NCI-H187 (cell line): ENCODE measurements around the gene BRPF3.

Source experiments
- DNase-seq, 2 experiments: peaks; one replicate each; lab custom pipeline; 2025; lab: John Stamatoyannopoulos, UW

BRPF3 gene

DNA sequence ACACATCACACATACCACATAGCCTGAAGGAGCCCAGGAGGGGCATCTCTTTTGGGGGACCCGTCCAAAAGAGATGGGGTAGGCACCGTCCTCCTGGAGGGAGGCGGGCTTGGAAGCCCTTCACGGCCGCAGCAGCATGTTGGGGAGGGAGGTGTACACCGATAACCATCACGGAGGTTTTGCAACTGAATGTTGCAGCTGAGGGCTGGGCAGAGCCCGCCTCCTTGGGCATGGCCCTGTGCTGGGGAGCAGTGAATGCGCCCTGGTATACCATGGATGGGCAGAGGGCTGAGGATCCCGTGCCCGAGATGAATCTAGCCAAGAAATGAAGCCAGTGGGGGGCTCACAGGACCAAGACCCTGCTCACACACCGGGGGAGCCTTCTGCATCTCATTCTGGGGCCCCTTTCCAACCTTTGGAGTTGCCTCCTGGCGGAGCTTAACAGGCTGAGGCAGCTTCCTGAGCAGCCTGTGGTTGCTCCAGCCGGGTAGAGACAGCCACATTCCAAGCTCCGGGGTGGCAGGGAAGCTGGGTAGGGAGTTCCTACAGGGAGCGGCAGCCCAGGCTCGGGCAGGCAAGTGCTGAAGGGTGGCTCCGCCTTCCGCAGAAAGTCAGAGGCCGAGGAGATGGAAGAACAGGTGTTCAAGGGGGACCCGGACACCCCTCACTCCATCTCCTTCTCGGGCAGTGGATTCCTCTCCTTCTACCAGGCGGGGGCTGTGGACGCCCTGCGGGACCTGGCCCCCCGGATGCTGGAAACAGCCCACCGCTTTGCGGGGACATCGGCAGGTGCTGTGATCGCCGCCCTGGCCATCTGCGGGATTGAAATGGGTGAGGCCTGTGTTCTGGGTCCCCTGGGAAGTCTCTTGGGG lies 73.5 kb downstream of the BRPF3 start, which contains the start of gene PNPLA1:
TSS of gene PNPLA1 (plus strand) at position 227 of the 872 bp plus-strand sequence. CDS start at position 627, 400 bp downstream.
- DNase-seq, result no peak

GRCh38 chr6:36272234-36272633 lies 75.7 kb downstream of the BRPF3 start:
- no peak for DNase-seq

- DNase-seq, result no peak
Observed at GRCh38 chr6:36273067-36273466, 76.5 kb downstream of the BRPF3 start.

GRCh38 chr6:36273802-36274514 lies 77.4 kb downstream of the BRPF3 start:
- no peak for DNase-seq

GRCh38 chr6:36276581-36277536 lies 80.3 kb downstream of the BRPF3 start:
- DNase-seq, result no peak

DNA sequence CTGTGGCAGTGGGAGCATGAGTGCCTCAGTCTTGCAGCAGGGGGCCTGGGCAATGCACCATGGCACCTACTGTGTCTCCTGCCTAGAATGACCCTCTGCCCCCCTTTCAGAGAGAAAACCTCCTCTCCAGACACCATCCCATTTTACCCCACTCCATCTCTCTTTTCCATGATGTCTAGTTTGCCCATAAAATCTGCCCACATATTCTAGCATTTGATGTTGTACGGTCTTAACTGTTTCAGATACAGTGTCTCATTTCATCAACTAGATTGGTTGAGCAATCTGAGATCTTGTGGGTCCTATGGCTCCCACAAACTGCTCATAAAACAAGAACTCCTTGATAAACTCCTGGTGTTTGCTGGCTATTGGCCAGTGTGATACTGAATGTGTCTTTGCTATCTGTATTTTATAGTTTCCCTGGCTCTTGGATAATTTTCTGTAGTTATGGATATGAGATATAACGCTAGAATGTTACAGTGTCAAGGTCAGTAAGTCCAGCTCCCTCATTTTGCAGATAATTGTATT lies 81.5 kb downstream of the BRPF3 start:
- no peak for DNase-seq

DNA sequence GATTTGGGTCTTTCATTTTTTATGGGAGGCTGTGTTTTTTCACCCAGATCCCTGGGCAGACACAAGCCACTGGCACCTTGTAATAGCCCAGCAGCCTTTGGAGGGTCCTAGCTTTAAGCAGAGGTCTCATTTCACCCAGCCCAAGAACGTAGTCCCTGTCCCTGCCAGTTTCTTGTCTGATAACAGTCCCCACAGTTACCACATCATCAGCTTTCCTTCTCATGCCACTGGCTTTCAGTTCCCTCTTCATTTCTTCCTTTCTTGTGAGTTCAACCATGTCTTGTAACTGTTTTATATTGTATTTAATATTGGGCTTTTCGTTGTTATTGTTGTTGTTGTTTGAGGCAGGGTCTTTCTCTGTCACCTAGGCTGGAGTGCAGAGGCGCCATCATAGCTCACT lies 83.9 kb downstream of the BRPF3 start:
- DNase-seq, result no peak

DNA sequence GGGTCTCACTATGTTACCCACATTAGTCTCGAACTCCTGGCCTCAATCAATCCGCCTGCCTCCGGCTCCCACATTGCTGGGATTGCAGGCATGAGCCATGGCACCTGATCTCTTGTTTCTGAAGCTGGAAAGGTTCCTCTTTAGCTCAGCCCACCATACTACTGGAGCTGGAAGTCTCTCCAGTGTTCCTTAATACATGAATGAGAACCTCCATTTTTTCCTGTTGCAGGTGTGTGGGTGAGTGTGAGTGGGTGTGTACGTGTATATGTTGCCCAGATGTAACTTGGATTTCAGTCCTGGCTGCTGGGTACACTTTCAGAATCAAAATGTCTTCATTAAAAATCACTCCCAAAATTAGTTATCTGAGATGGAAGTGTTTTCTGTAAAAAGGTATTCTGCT lies 84.4 kb downstream of the BRPF3 start:
- DNase-seq, result no peak
